ENCODE data around the gene HHAT.
A peak's percentile ranks its signal among the peaks of the same experiment; 100 is the strongest.

HHAT gene

GRCh38 chr1:210506689-210507088 is 178.0 kb downstream of the HHAT start:
- TF ChIP-seq GATA2 (IDR thresholded peaks at IDR 0.05; ENCODE audit: low read depth, low read length) (no peak), GATA3 (IDR thresholded peaks at IDR 0.05; ENCODE audit: low read depth, low read length) (no peak)

- no peak for TF ChIP-seq GATA2 (IDR thresholded peaks at IDR 0.05; ENCODE audit: low read depth, low read length)
- no peak for TF ChIP-seq GATA3 (IDR thresholded peaks at IDR 0.05; ENCODE audit: low read depth, low read length)
These were observed 187.5 kb downstream of the HHAT start for GRCh38 chr1:210516092-210516656.

GRCh38 chr1:210516697-210517459 is 188.2 kb downstream of the HHAT start:
- TF ChIP-seq GATA3 (IDR thresholded peaks at IDR 0.05; ENCODE audit: low read depth, low read length) (peak; percentile 67; the same call in 1 of the 2 replicates), GATA2 (IDR thresholded peaks at IDR 0.05; ENCODE audit: low read depth, low read length) (peak; percentile 91)

GRCh38 chr1:210523830-210524229 is 195.1 kb downstream of the HHAT start:
- TF ChIP-seq GATA3 (IDR thresholded peaks at IDR 0.05; ENCODE audit: low read depth, low read length) (no peak), GATA2 (IDR thresholded peaks at IDR 0.05; ENCODE audit: low read depth, low read length) (no peak)

GRCh38 chr1:210525716-210526454 is 197.2 kb downstream of the HHAT start:
- TF ChIP-seq GATA2 (IDR thresholded peaks at IDR 0.05; ENCODE audit: low read depth, low read length) (no peak), GATA3 (IDR thresholded peaks at IDR 0.05; ENCODE audit: low read depth, low read length) (no peak)

- TF ChIP-seq GATA3 (IDR thresholded peaks at IDR 0.05; ENCODE audit: low read depth, low read length) (no peak), GATA2 (IDR thresholded peaks at IDR 0.05; ENCODE audit: low read depth, low read length) (no peak)
These were observed 198.4 kb downstream of the HHAT start for GRCh38 chr1:210527091-210527490.

GRCh38 chr1:210531475-210532222 is 202.9 kb downstream of the HHAT start:
- TF ChIP-seq GATA2 (IDR thresholded peaks at IDR 0.05; ENCODE audit: low read depth, low read length): peak; percentile 70
- peak; percentile 95 for TF ChIP-seq GATA3 (IDR thresholded peaks at IDR 0.05; ENCODE audit: low read depth, low read length)

GRCh38 chr1:210532223-210532598 is 203.5 kb downstream of the HHAT start:
- TF ChIP-seq GATA2 (IDR thresholded peaks at IDR 0.05; ENCODE audit: low read depth, low read length) (peak; percentile 81), GATA3 (IDR thresholded peaks at IDR 0.05; ENCODE audit: low read depth, low read length) (peak; percentile 75)

- TF ChIP-seq GATA2 (IDR thresholded peaks at IDR 0.05; ENCODE audit: low read depth, low read length): no peak
- no peak for TF ChIP-seq GATA3 (IDR thresholded peaks at IDR 0.05; ENCODE audit: low read depth, low read length)
These were observed 207.1 kb downstream of the HHAT start for GRCh38 chr1:210535761-210536160.

- TF ChIP-seq GATA2 (IDR thresholded peaks at IDR 0.05; ENCODE audit: low read depth, low read length) (peak; percentile 90), GATA3 (IDR thresholded peaks at IDR 0.05; ENCODE audit: low read depth, low read length) (peak; percentile 86)
These were observed 207.7 kb downstream of the HHAT start for GRCh38 chr1:210536254-210536961.

- TF ChIP-seq GATA3 (IDR thresholded peaks at IDR 0.05; ENCODE audit: low read depth, low read length): no peak
- no peak for TF ChIP-seq GATA2 (IDR thresholded peaks at IDR 0.05; ENCODE audit: low read depth, low read length)
These were observed 211.6 kb downstream of the HHAT start for GRCh38 chr1:210540288-210540687.

GRCh38 chr1:210541680-210542358 is 213.1 kb downstream of the HHAT start:
- TF ChIP-seq GATA2 (IDR thresholded peaks at IDR 0.05; ENCODE audit: low read depth, low read length) (no peak), GATA3 (IDR thresholded peaks at IDR 0.05; ENCODE audit: low read depth, low read length) (no peak)

GRCh38 chr1:210551899-210552298 is 223.2 kb downstream of the HHAT start:
- no peak for TF ChIP-seq GATA2 (IDR thresholded peaks at IDR 0.05; ENCODE audit: low read depth, low read length)
- no peak for TF ChIP-seq GATA3 (IDR thresholded peaks at IDR 0.05; ENCODE audit: low read depth, low read length)

All from SH-SY5Y (cell line).